ENCODE results near the gene ZFYVE19. TPM values are rescaled to one million over a fixed set of nuclear protein-coding genes. Genes with fewer than 3 reads are reported as not detected.
A peak's percentile ranks its signal among the peaks of the same experiment; 100 is the strongest.

Gene ZFYVE19
- total and polyA plus RNA-seq, 2 of the 4 experiments (the other 2 are of a cell fraction), result 22.6 to 29.6 TPM

- Histone ChIP-seq H3K36me3 (ENCODE audit: control insufficient read depth, insufficient read depth, low read length) (peaks cover 12% of the 10 kb centered on the region; the same call in 1 of the 2 replicates), H3K79me1 (ENCODE audit: low read depth in 1 of 2, low read length in 2 of 2) (peaks cover 33 to 49% of the 10 kb centered on the region in 2 experiments), H4K91ac (ENCODE audit: insufficient read depth, low read depth, low read length) (peak overlapping the region; percentile 81), H3K9ac (ENCODE audit: low read depth, low read length) (peak overlapping the region; percentile 75), H2AFZ (replicated peaks; ENCODE audit: low read length, poor library complexity) (peak overlapping the region; percentile 95), H3K9me1 (ENCODE audit: insufficient read depth, low read length) (no peaks in the 10 kb centered on the region), H3K23ac (ENCODE audit: low read depth, low read length) (peak overlapping the region; percentile 46), H3K9me3 (ENCODE audit: control insufficient read depth, insufficient read depth, low read length) (no peaks in the 10 kb centered on the region), H3K56ac (ENCODE audit: extremely low read depth, insufficient read depth, low read length) (peak overlapping the region; percentile 38), H2AK9ac (replicated peaks; ENCODE audit: low read depth, low read length, poor library complexity) (peak overlapping the region; percentile 90), H3K27ac (ENCODE audit: insufficient read depth, low read length) (peak overlapping the region; percentile 76), H2BK15ac (ENCODE audit: low read depth, low read length) (no peak overlapping the region; the same call in 2 of the 3 replicates), H3K18ac (ENCODE audit: low read depth, low read length) (peak overlapping the region; percentile 20), H3K4me2 (ENCODE audit: low read depth, low read length) (peak overlapping the region; percentile 81), H3K14ac (replicated peaks; ENCODE audit: low read depth, low read length) (peak overlapping the region; percentile 87), H3K4ac (ENCODE audit: low read depth, low read length) (peak overlapping the region; percentile 66), H2AK5ac (ENCODE audit: low read depth, low read length) (peak overlapping the region; percentile 65), H4K20me1 (ENCODE audit: insufficient read depth, low read length) (no peaks in the 10 kb centered on the region), H2BK20ac (ENCODE audit: low read depth, low read length) (no peak overlapping the region), H2BK120ac (ENCODE audit: low read depth, low read length) (peak overlapping the region; percentile 13; the same call in 1 of the 2 replicates), H3K4me3 (ENCODE audit: insufficient read depth, low read depth, low read length) (peak overlapping the region; percentile 82), H2BK5ac (ENCODE audit: low read depth, low read length, poor library complexity, severe bottlenecking) (peak overlapping the region; percentile 52), H3K4me1 (ENCODE audit: control insufficient read depth, insufficient read depth, low read length) (peaks cover 6% of the 10 kb centered on the region), H4K8ac (ENCODE audit: low read depth in 2 of 2, low read length in 2 of 2) (peak overlapping the region; percentile 91 to 98), H4K5ac (ENCODE audit: low read depth, low read length) (peak overlapping the region; percentile 62), H3K27me3 (ENCODE audit: control insufficient read depth, insufficient read depth, low read length) (no peaks in the 10 kb centered on the region)
- WGBS, 2 experiments (ENCODE audit: extremely low coverage in 2 of 2, insufficient read length in 1 of 2), result 84% methylated on average over 6 of the region's 19 CpGs; no CpG with 5 or more reads in 1 of the 2 experiments
- POLR2A ChIA-PET (ENCODE audit: unreplicated experiment), result no interaction called here
- intact Hi-C loops (cut with micrococcal nuclease), result loop anchor here (1.0 kb wide), 1 partner anchor 36 kb away; the partner anchor contains the start of gene SPINT1
- dilution Hi-C loops (cut with HindIII; ENCODE audit: low sequenced_read_pairs, unreplicated experiment), result no loop called here
- peak; percentile 40 for DNase-seq
- peak; percentile 36 for TF ChIP-seq RCOR1 (IDR thresholded peaks at IDR 0.05; ENCODE audit: insufficient replicate concordance, low read length)
- TF ChIP-seq BHLHE40 (IDR thresholded peaks at IDR 0.05; ENCODE audit: low read depth, low read length), result no peak
- BruUV-seq (replicated peaks), result no TSS peak
- in situ Hi-C loops (cut with MboI; ENCODE audit: low sequenced_read_pairs), result no loop called here
- no peak for ATAC-seq (ENCODE audit: low read depth)
- CTCF ChIA-PET, result no interaction called here
Observed at GRCh38 chr15:40807888-40808461, 1.1 kb downstream of the ZFYVE19 start.
